GM19372 (cell line): ENCODE measurements around the gene TBX18.

ENCODE experiments used
- ATAC-seq: cut with Tn5 transposase; IDR thresholded peaks from one replicate; pipeline ENCODE4 v1.9.1; 2021; ENCODE audit warnings: mild to moderate bottlenecking, low read depth, moderate library complexity; ENCODE audit not compliant: unreplicated experiment

Gene TBX18

GRCh38 chr6:84764332-84765049 lies at the start of gene TBX18:
Gene TBX18, minus strand, starts transcription at chr6:84764598. Its CDS starts 417 bp downstream, at chr6:84764181.
- ATAC-seq, result no peak

GRCh38 chr6:84811351-84811750 lies 47.0 kb upstream of the TBX18 start:
- no peak for ATAC-seq

- no peak for ATAC-seq
Observed at GRCh38 chr6:84809455-84809854, 45.1 kb upstream of the TBX18 start.

- ATAC-seq, result no peak
Observed at GRCh38 chr6:84808491-84809061, 44.2 kb upstream of the TBX18 start.

GRCh38 chr6:84805145-84805544 lies 40.7 kb upstream of the TBX18 start:
- ATAC-seq, result no peak

- no peak for ATAC-seq
Observed at GRCh38 chr6:84804720-84805119, 40.3 kb upstream of the TBX18 start.

- no peak for ATAC-seq
Observed at GRCh38 chr6:84801250-84801649, 36.9 kb upstream of the TBX18 start.

- ATAC-seq, result no peak
Observed at GRCh38 chr6:84798257-84798656, 33.9 kb upstream of the TBX18 start.

GRCh38 chr6:84796343-84796742 lies 31.9 kb upstream of the TBX18 start:
- no peak for ATAC-seq

- no peak for ATAC-seq
Observed at GRCh38 chr6:84791927-84792326, 27.5 kb upstream of the TBX18 start.

GRCh38 chr6:84791233-84791632 lies 26.8 kb upstream of the TBX18 start:
- ATAC-seq, result no peak

GRCh38 chr6:84789170-84789569 lies 24.8 kb upstream of the TBX18 start:
- ATAC-seq, result no peak

- no peak for ATAC-seq
Observed at GRCh38 chr6:84788689-84789088, 24.3 kb upstream of the TBX18 start.

GRCh38 chr6:84785671-84786070 lies 21.3 kb upstream of the TBX18 start:
- ATAC-seq, result no peak

- no peak for ATAC-seq
Observed at GRCh38 chr6:84779917-84780316, 15.5 kb upstream of the TBX18 start.

- no peak for ATAC-seq
Observed at GRCh38 chr6:84779380-84779779, 15.0 kb upstream of the TBX18 start.

GRCh38 chr6:84777888-84778287 lies 13.5 kb upstream of the TBX18 start:
- ATAC-seq, result no peak

- ATAC-seq, result no peak
Observed at GRCh38 chr6:84776392-84776791, 12.0 kb upstream of the TBX18 start.

- ATAC-seq, result no peak
Observed at GRCh38 chr6:84775751-84776150, 11.4 kb upstream of the TBX18 start.

GRCh38 chr6:84774985-84775284 lies 10.5 kb upstream of the TBX18 start:
- no peak for ATAC-seq

GRCh38 chr6:84774157-84774984 lies 10.0 kb upstream of the TBX18 start:
- ATAC-seq, result peak; percentile 78
